22Rv1 (cell line): ENCODE measurements around the gene RFWD3.

Source experiments
- H3K27ac ChIP-seq: fragments of 450-650 bp; 2 replicates; pipeline ENCODE4 v1.5.1; 2017
- CTCF ChIP-seq: fragments of 450-650 bp; IDR thresholded peaks from 2 replicates; pipeline ENCODE4 v1.5.1; 2017; ENCODE audit warnings: mild to moderate bottlenecking
- ZFX ChIP-seq: fragments of 450-650 bp; IDR thresholded peaks from 2 replicates; pipeline ENCODE4 v1.6.1; 2017; ENCODE audit warnings: antibody characterized with exemption, borderline replicate concordance

Gene RFWD3

GRCh38 chr16:74627506-74628220 is 39.0 kb downstream of the RFWD3 start:
- no peak overlapping the region for H3K27ac ChIP-seq
- TF ChIP-seq ZFX (no peak), CTCF (no peak)

GRCh38 chr16:74626741-74627416 is 39.8 kb downstream of the RFWD3 start:
- TF ChIP-seq ZFX (no peak), CTCF (no peak)
- no peak overlapping the region for H3K27ac ChIP-seq

- TF ChIP-seq CTCF (no peak), ZFX (no peak)
Measured at GRCh38 chr16:74625500-74626350, 41.0 kb downstream of the RFWD3 start.

GRCh38 chr16:74623839-74624235 is 42.8 kb downstream of the RFWD3 start:
- no peak for TF ChIP-seq ZFX
- TF ChIP-seq CTCF: no peak
- no peak overlapping the region for H3K27ac ChIP-seq

More at GRCh38 chr16:74625500-74626350, 41.0 kb downstream of the RFWD3 start:
- H3K27ac ChIP-seq: peak overlapping the region; percentile 12; the same call in 1 of the 2 replicates

GRCh38 chr16:74623214-74623838 is 43.4 kb downstream of the RFWD3 start:
- TF ChIP-seq CTCF: peak; percentile 77
- TF ChIP-seq ZFX: no peak
- no peak overlapping the region; the same call in 1 of the 2 replicates for H3K27ac ChIP-seq

GRCh38 chr16:74622005-74622404 is 44.7 kb downstream of the RFWD3 start:
- TF ChIP-seq CTCF (no peak), ZFX (no peak)
- no peak overlapping the region for H3K27ac ChIP-seq
